RWPE2 (cell line): Measurements from ENCODE around the gene KMT2A.

Source experiments
- ATAC-seq: fragments of 200-7000 bp; cut with Tn5 transposase; 3 replicates; pipeline ENCODE4 v1.9.1; 2021; ENCODE audit warnings: low read depth
- DNase-seq: peaks from one replicate; pipeline ENCODE4 v3.0.0-alpha.2; 2020; ENCODE audit warnings: low spot score
- H3K27ac ChIP-seq: fragments of 450-650 bp; 2 replicates; pipeline ENCODE4 v1.5.1; 2017; ENCODE audit warnings: mild to moderate bottlenecking; ENCODE audit not compliant: poor library complexity, severe bottlenecking
- H3K27me3 ChIP-seq: fragments of 250-450 bp; sonication (Bioruptor Pico); 2 replicates; pipeline ENCODE4 v1.5.1; 2021; ENCODE audit warnings: mild to moderate bottlenecking, moderate library complexity; ENCODE audit not compliant: insufficient read depth, poor library complexity, severe bottlenecking
- H3K36me3 ChIP-seq: fragments of 250-450 bp; sonication (Bioruptor Pico); 2 replicates; pipeline ENCODE4 v1.5.1; 2020; ENCODE audit warnings: low read depth, mild to moderate bottlenecking, moderate library complexity
- H3K4me1 ChIP-seq: fragments of 250-450 bp; sonication (Bioruptor Pico); 2 replicates; pipeline ENCODE4 v1.5.1; 2021; ENCODE audit warnings: mild to moderate bottlenecking, moderate library complexity; ENCODE audit not compliant: insufficient read depth, poor library complexity, severe bottlenecking
- H3K4me3 ChIP-seq: fragments of 250-450 bp; sonication (Bioruptor Pico); 2 replicates; pipeline ENCODE4 v1.5.1; 2021; ENCODE audit warnings: mild to moderate bottlenecking, moderate library complexity; ENCODE audit not compliant: severe bottlenecking
- H3K9me3 ChIP-seq: fragments of 250-450 bp; sonication (Bioruptor Pico); 2 replicates; pipeline ENCODE4 v1.5.1; 2021; ENCODE audit warnings: mild to moderate bottlenecking, moderate library complexity; ENCODE audit not compliant: severe bottlenecking
- TF ChIP-seq, protein P1 (sequence below): fragments of 450-650 bp; IDR thresholded peaks from one replicate; pipeline ENCODE4 v1.5.1; 2017; ENCODE audit warnings: mild to moderate bottlenecking, moderate library complexity; ENCODE audit not compliant: poor library complexity, severe bottlenecking

The KMT2A gene

DNA sequence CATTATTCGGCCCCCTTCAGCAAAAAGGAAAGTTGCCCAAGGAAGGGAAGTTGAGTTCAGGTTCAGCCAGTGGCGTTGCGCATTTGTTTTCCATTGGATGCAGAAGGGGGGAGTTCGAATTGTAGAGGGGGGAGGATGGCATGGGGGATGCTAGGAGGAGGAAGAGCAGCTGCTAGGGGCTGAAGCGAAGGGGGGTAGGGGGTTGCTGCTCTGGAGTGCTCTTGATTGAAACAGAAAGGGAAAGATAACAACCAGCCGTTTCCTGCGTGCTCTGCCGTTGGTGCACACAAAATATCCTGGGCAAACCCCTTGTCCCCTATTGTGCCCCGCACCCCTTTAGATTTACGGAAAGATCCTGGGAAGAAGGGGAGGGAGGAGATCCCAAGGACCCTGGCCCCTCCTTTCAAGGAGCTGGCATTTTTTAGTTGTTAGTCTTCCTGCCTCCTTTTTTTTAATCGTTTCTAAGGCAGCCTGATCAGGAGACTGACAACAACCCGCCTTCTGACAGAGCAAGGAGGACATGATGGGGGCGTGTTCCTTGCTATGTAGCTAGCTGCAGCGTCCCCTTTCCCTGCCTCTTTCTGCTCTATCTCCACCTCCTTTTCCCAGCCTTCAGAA, 2.1 kb downstream of the KMT2A start:
- no peak for DNase-seq
- TF ChIP-seq, protein P1, sequence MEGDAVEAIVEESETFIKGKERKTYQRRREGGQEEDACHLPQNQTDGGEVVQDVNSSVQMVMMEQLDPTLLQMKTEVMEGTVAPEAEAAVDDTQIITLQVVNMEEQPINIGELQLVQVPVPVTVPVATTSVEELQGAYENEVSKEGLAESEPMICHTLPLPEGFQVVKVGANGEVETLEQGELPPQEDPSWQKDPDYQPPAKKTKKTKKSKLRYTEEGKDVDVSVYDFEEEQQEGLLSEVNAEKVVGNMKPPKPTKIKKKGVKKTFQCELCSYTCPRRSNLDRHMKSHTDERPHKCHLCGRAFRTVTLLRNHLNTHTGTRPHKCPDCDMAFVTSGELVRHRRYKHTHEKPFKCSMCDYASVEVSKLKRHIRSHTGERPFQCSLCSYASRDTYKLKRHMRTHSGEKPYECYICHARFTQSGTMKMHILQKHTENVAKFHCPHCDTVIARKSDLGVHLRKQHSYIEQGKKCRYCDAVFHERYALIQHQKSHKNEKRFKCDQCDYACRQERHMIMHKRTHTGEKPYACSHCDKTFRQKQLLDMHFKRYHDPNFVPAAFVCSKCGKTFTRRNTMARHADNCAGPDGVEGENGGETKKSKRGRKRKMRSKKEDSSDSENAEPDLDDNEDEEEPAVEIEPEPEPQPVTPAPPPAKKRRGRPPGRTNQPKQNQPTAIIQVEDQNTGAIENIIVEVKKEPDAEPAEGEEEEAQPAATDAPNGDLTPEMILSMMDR: no peak
- peak overlapping the region; percentile 97 for H3K4me3 ChIP-seq
- no peaks in the 10 kb centered on the region for H3K27me3 ChIP-seq
- peak overlapping the region; percentile 84 for H3K27ac ChIP-seq
- peak; percentile 28 for ATAC-seq
- peaks cover 21% of the 10 kb centered on the region for H3K36me3 ChIP-seq
- H3K4me1 ChIP-seq: peaks cover 30% of the 10 kb centered on the region
- no peaks in the 10 kb centered on the region for H3K9me3 ChIP-seq

DNA sequence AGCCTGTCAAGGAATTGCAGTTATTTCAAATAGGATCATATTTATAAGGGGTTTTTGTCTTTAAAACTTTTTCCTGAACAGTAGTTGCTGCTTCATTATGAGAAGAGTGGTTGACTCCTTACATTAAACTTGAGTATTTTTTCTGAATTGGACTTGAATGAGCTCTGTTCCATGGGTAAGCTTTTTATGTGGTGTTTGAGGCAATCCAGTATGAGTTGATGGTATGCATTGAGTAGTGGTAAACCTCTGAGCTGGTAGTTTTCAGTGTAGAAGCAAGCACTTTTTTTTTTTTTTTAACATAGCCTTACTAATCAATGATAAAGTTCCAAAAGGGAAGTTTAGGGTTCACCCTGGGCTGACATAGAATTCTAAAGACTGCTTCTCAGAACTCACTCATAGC, 3.4 kb downstream of the KMT2A start:
- TF ChIP-seq, protein P1: no peak
- Histone ChIP-seq H3K27ac (no peak overlapping the region), H3K27me3 (no peaks in the 10 kb centered on the region), H3K4me3 (no peak overlapping the region), H3K4me1 (peaks cover 30% of the 10 kb centered on the region), H3K9me3 (no peaks in the 10 kb centered on the region), H3K36me3 (peaks cover 32% of the 10 kb centered on the region)
- DNase-seq (no peak), ATAC-seq (no peak)

DNA sequence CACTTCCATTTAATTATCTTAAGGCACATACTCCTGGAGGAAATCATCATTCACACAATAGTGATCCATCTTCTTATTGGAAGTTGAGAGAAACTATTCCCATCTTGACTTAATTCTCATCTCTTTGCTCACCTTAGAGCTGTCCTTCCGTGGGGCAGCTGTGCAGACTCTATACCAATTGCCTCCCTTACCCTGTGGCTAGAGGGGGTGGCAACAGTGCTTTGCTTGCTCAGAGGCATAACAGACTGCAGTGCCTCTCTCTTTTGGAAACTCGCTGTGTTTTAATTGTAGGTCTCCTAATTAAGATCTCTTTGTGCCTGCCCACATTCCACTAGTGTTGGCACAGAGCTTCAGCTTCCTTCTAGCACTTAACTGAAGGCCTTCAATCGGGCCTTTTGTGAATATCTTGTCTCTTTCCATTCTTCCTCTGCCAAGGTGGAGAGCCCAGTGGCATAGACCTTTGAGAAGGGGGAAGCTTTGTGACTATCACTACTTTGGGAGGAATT, 5.5 kb downstream of the KMT2A start:
- H3K9me3 ChIP-seq: no peaks in the 10 kb centered on the region
- H3K4me1 ChIP-seq: peaks cover 30% of the 10 kb centered on the region
- H3K27ac ChIP-seq: peak overlapping the region; percentile 26
- TF ChIP-seq, protein P1: no peak
- peaks cover 41% of the 10 kb centered on the region for H3K36me3 ChIP-seq
- ATAC-seq (0 out of 3 replicates have a peak, but pooled peaks have one; percentile 2), DNase-seq (no peak)
- H3K27me3 ChIP-seq: no peaks in the 10 kb centered on the region
- no peak overlapping the region for H3K4me3 ChIP-seq

DNA sequence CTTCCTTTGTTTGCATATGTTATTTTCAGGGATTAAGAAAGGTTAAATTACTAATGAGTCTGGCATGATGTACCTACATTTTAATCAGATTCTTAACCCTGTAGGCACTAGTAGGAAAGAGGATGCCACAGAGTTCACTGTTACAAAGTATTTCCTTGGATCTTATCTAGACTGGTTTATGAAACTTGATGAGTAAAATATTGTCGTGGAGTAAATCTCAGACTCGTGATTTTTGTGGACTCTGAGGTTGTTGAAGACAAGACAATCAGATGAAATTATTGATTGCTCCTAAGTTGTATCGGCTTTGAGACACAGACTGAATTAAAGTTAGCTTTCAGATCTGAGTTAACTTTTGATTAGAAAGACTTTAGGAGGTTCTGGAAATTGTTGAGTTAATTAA, 6.0 kb downstream of the KMT2A start:
- no peak overlapping the region for H3K4me3 ChIP-seq
- peaks cover 31% of the 10 kb centered on the region for H3K4me1 ChIP-seq
- H3K9me3 ChIP-seq: no peaks in the 10 kb centered on the region
- peak; percentile 37 for ATAC-seq
- H3K27me3 ChIP-seq: no peaks in the 10 kb centered on the region
- H3K27ac ChIP-seq: peak overlapping the region; percentile 26
- TF ChIP-seq, protein P1: no peak
- peaks cover 46% of the 10 kb centered on the region for H3K36me3 ChIP-seq
- no peak for DNase-seq

DNA sequence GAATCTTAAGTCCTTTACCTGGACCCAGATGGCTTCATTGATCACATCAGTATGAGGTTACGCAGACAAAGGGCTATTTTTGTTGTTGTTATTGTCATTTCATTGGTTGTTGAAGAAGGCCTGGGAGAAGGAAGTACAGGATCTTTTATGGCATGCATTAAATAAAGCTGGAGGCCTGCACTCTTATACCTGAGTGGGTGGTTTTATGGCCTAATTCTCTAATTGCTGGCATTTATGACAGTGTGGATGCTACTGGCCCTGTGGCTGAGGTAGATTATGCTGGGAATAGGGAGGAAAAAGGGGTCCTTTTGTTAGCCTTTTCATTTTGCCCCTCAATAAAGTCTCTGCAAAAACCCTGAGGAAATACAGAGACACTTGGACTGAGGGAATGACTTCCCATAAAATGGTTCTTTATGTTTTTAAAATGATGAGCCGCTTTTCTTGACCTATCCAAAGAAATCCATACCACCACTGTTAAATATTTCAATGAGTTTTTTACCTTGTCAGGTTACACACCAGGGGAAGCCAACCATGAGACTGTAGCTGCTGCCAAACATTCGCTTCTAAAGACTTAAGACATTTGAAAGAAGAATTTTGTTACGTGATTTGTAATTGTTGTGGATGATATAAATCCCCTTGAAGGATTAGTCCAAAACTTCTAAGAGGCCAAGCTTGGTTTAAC, 6.8 kb downstream of the KMT2A start:
- no peak for ATAC-seq
- TF ChIP-seq, protein P1: no peak
- no peak overlapping the region for H3K27ac ChIP-seq
- no peaks in the 10 kb centered on the region for H3K9me3 ChIP-seq
- no peaks in the 10 kb centered on the region for H3K27me3 ChIP-seq
- H3K4me1 ChIP-seq: peaks cover 38% of the 10 kb centered on the region
- no peak overlapping the region for H3K4me3 ChIP-seq
- DNase-seq: no peak
- H3K36me3 ChIP-seq: peaks cover 53% of the 10 kb centered on the region
